ENCODE measurements around the gene PARD3B. TPM values are rescaled to one million over a fixed set of nuclear protein-coding genes. Genes with fewer than 3 reads are reported as not detected.

Gene PARD3B
- polyA plus RNA-seq, 1 donor = 10.3 TPM

GRCh38 chr2:205579335-205579734, 1034.1 kb downstream of the PARD3B start:
- DNase-seq = no peak

GRCh38 chr2:205580212-205580987, 1035.1 kb downstream of the PARD3B start:
- no peak for DNase-seq

DNA sequence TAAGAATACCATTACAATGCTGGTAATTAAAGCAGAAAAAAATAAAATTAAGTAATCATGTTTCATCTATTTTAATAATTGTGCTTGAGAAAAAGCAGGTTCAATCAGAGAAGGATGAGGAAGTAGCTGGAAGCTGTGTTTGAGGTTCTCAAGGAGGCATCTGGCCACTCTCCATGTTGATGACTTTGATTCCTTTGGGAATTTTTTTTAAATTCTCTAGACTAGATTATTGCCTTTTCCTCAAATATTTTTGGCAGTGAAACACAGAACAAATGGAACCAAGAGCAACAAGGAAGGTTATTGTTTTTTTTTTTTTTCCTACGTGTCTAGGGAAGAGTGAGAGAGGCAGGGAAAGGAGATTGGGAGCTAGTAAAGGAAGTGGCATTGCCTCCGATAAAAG, 1037.1 kb downstream of the PARD3B start:
- no peak for DNase-seq

DNA sequence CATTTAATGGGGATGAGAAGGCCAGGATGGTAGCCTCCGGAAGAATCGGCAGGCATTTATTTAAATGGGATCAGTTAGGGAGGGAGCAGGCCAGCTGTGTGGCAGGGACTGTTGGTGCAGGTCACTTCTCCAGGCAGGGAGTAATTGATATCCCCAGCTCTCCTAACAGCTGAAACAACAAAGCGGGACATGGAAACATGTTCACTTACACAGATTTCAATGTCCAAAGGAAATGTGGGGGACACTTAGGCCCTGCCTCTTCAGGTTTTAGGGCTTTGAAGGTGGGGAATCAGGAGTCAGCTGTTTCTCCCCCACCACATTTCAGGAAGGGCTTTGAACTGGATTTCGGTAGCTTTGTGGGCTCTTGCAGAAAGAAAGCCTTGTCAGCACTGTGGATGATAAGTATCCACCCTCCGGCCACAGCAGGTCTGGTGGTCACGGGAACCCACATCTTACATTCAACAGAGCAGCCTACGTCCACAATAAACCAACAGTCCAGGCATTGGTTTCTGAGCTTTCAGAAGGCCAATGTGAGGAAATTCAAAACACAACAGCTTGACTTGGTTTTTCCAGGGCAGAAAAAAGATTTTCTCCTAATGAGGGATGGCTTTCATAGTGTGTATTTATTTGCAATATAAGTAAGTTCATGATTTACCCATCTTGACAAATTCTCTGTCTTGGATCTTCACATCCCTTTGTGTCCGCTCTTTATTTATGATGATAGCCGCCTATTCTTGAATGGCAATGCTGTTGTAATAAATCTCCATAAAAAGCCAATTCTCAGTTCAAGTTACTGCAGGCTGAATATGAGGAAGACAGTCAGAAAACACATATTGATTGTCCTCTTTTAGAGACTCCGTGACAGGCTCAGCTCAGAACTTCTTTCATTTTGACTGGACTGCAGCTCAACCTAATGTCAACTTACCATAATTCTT, 1040.4 kb downstream of the PARD3B start:
- no peak for DNase-seq

- no peak for DNase-seq
Observed at GRCh38 chr2:205586626-205587025, 1041.4 kb downstream of the PARD3B start.

GRCh38 chr2:205589479-205589878, 1044.2 kb downstream of the PARD3B start:
- no peak for DNase-seq

DNA sequence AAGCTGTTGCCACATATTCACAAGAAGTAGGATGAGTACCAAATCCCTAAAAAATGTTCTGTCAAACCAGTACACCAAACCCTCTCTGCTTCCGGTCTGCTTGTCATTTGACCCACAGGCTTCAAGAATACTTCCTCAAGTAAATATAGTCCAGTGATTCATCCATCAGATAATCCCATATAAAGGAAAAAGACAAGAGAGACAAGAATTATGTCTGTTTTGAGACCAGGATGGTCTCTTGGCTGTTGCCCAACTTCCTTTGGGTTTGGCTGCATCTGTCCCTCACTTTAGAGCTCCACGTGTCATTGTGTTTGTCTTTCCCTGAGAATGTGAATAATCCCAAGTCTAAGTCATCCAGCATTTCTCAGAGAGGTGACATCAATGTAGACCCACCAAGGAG, 1045.5 kb downstream of the PARD3B start:
- DNase-seq = no peak

DNA sequence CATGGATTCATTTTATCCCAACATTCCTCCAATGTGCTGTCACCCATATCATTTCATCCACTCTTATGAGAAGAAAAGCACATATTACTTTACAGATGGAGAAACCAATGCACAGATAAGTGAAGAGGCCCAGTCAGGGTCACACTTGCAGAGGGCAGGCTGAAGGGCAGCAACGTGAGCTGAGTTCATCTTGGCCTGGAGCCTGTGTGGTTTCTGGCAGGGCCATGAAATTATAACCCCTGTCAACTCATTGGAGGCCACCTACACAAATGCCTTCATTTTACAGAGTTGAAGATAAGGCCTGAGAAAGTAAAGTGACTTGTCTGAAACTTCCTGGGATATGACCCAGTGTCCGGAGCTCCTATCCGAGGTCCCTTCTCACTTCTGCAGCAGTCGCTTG, 1048.6 kb downstream of the PARD3B start:
- no peak for DNase-seq

GRCh38 chr2:205596581-205596980, 1051.3 kb downstream of the PARD3B start:
- DNase-seq = no peak

DNA sequence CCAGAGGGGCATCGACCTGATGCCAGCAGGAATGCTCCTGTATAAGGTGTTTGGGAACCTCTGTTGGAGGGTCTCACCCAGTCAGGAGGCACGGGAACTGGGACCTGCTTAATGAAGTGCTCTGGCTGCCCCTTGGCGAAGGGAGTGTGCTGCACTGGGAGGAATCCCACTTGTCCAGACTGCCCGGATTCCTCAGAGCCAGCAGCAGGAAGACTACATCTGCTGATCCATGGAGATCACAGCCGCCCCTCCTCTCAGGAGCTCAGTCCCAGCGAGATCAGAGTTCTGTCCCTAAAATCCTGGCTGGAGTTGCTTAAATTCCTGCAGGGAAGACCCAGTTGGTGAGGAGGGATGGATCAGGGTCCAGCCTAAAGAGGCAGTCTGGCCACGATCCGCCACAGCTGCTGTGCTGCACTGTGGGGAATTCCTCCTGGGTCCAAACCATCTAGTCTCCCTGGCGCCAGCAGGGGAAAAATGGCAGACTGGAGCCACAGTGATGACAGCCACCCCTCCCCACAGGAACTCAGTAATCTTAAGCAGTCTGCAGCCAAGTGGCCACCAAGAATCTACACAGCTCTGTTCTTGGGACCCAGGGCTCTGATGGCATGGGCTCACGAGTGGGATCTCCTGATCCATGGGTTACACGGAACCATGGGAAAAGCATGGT, 1060.5 kb downstream of the PARD3B start:
- DNase-seq = no peak

GRCh38 chr2:205607146-205607545, 1061.9 kb downstream of the PARD3B start:
- no peak for DNase-seq

DNA sequence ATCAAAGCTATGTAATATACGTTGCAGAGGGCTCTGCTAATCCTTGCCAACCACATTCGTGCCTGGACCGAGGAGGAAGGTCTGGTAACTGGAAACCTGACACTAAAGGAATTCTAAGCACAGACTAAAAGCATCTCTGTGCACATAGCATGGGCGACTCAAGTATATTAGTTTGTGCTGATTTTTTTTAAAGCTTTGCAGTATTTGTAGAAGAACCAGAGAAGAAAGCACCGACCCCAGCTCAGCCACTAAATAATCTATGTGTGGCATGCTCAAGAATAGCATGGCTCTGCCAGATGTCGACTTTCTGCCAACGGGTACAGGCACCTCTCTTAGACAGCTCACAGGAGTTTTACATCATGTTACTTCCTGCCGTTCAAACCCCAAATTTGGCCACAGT, 1063.8 kb downstream of the PARD3B start:
- no peak for DNase-seq

DNA sequence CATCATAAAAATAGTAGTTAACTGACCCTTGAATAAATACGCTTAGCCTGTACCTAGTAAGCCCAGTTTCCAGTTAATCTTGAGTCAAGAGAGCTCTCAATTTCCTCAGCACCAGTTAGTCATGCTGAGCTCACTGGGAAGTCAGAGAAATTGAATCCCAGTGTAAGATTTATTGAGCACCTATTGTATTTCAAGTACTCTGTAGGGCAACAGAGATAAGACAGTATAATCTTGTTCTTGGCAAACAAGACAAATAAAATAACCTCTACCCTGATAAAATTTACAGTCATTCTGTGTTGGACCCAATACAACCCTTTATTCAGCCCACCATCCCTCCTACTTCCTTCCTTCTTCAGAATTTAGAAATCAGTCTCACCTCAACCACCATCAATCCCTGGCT, 1065.2 kb downstream of the PARD3B start:
- DNase-seq = no peak

DNA sequence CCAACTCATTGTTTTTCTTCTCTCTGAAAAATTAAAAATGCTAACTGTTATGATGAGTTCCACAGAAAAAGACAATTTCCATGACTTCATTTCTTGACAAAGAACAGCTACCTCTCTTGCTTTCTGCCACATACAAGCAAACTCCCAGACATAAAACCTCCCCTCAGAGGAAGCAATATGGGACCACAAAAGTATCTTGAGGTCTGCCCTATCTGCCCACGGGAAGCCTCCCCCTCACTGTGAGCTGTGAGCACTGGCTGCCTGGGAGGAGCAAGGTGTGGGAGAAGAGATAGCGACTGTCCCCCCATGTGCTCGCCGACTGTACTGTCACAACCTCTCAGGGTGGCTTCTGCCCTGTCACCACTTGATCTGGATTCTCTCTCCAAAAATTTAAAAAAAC, 1067.4 kb downstream of the PARD3B start:
- DNase-seq = no peak

DNA sequence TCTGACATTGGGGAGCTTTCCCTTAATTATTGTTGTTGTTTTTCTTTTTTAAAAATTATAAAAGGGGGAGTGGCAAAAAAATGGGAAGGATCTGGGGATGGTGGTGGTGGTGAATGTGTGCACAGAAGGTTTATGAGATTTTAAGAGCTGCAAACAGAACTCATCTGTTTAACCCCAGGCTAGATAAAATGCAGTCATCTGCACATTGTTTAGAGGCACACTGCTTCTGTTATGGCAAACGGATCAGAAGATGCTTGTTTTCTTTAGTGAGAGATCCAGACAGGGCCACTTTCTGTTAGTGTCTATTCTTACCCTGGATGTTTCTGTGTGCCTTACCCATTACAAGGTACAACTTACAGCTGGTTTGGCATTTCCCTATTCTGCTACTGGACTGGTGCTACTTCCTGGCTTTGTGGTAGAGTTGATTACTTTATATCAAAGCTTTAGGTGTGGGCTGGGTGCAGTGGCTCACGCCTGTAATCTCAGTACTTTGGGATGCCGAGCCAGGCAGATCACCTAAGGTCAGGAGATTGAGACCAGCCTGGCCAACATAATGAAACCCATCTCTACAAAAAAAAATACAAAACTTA, 1068.8 kb downstream of the PARD3B start:
- no peak for DNase-seq

DNA sequence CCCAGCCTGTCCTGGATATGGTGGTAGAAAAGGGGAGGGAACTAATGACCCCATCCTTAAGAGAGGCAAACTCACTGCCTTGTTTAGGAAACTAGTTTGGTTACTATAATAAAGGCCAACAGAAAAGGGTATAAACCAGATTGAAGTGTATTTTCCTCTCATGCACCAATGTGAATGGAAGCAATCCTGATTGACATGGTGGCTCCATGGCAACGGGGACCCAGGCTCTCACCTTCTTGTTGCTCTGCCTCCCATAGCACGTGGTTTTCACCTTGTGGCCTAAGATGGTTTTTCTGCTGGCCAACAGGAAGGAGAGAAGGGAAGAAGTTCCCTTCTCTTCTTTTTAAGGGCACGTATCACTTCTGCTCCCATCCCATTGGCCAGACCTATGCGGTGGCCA, 1069.7 kb downstream of the PARD3B start:
- DNase-seq = no peak

GRCh38 chr2:205617905-205618304, 1072.6 kb downstream of the PARD3B start:
- no peak for DNase-seq

DNA sequence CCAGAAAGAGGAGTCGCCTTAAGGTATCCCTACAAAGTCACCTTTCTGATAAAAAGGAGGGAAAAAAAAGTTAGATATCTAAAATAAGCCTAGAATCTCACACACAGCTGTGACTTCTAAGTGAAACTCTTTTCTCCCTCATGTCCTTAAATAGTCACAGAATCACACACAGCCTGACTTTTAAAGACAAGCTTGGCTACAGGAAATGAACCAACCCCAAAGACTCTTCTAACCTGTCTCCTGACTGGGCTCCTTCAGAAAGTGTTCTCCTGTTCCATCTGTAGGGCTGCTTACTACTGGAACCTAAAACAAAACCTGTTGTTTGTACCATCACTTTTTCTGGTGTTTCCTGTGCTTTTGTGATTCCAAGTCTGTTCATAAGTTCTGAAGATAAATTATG, 1074.3 kb downstream of the PARD3B start:
- no peak for DNase-seq

- DNase-seq = no peak
Observed at GRCh38 chr2:205627085-205627484, 1081.8 kb downstream of the PARD3B start.

DNA sequence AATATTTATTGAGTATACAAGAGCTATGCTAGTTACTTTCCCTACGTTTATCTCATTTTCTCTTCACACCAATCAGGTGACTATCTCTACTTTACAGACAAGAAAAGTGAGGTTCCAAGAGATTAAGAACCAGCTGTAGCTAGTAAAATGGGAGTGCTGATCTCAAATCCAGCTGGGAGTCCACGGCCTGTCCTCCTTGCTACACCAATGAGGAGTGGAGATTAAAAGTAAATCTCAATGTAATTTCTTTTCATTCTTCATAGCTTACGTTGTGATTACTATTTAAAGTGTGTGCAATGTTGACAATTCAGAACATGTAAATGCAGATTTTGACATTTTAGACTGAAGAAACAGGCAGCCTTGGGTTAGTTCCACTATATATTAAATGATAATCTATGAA, 1083.1 kb downstream of the PARD3B start:
- no peak for DNase-seq

GRCh38 chr2:205629091-205629776, 1084.0 kb downstream of the PARD3B start:
- DNase-seq = no peak

DNA sequence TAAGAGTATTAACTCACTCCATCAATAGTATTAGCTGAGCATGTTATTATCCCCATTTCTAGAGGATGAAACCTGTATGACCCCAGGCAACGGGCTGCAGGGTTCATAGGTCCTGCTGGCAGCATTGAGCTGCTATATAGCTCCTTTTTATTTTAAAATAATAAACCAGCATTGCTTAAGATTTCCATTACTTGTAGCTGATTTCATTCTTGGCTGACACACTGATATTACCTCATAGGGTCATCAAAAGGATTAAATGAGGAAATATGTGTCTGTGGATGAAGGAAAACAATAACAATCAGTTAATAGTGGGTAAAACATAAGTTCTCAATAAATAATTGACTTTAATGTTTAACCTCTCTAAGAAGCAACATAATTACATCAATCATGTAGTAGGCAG, 1088.7 kb downstream of the PARD3B start:
- DNase-seq = no peak
